NCI-H526 treated with DMSO at 0.1 percent for 48 hours (cell line): ENCODE data around the gene VGLL2.

ENCODE experiments used
- DNase-seq: peaks from one replicate; lab custom pipeline; 2025; lab: John Stamatoyannopoulos, UW

VGLL2 gene

DNA sequence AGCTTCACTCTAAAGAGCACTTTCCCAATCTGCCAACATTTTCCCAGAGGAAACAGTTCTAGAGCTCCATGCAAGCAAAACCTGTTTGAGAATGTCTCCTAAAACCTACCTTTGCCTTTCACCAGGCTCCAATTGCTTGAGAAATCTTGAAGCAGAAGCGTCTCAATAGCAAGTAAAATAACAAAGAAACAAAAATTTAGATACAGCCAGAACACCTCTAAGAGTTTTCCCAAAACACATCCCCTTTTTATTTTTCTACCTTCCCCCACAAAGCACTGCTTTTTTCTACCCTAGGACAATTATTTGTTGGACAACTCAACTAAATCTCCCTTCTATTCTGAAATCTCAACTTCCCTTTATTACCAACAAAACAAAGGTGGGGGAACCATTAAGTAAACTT, 3.6 kb downstream of the VGLL2 start:
- DNase-seq: no peak

- no peak for DNase-seq
Measured at GRCh38 chr6:117269638-117270054, 4.3 kb downstream of the VGLL2 start.

DNA sequence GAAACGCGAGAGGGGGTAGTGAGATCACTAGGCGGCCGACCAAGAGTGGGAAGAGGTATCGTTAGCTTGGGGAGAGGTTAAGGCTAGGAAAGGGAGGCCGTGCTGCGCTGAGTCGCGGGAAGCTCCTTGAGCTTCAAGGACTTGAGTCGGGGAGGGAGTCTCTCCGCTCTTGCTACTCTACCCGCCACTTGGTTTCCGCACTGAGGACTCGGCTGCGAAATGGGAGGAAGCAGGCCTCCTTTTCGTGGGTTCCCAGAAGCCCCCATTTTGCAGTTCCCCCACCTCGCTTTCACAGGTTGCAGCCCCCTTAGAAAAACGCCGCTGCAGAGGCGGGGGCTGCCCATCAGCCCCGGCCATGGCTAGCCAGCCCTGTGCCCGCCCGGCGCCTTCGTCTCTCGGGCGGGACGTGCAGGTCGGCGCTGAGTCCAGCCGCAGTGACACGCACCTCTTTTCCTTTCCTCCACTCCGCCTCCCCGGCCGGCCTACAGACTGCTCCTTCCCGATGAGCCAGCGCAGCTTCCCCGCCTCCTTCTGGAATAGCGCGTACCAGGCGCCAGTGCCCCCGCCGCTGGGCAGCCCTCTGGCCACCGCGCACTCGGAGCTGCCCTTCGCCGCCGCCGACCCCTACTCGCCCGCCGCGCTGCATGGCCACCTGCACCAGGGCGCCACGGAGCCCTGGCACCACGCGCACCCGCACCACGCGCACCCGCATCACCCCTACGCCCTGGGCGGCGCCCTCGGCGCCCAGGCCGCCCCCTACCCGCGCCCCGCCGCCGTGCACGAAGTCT, 4.9 kb downstream of the VGLL2 start:
- peak; percentile 16 for DNase-seq

DNA sequence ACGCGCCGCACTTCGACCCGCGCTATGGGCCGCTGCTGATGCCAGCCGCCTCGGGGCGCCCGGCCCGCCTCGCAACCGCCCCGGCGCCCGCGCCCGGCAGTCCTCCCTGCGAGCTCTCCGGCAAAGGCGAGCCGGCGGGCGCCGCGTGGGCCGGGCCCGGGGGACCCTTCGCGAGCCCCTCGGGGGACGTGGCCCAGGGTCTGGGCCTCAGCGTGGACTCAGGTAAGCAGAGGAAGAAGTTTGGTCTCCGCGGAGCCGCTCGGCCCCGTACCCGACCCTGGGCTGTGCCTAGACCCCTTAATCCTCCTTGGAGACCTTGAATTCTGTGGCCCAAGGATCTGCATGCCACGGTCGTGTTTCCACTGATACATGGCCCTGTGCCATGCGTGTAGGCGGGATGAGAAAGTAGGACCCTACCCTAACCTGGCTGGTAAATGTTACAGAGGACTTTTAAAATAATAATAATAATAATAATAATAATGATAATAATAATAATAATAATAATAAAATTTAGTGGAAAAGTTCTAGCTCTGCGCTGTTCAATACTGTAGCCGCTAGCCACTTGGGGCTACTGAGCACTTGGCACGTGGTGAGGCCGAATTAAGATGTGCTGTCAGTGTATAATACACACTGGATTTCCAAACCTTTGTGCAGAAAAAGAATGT, 5.6 kb downstream of the VGLL2 start:
- no peak for DNase-seq

GRCh38 chr6:117272032-117272866, 6.9 kb downstream of the VGLL2 start:
- DNase-seq: no peak

GRCh38 chr6:117272891-117273290, 7.5 kb downstream of the VGLL2 start:
- no peak for DNase-seq

DNA sequence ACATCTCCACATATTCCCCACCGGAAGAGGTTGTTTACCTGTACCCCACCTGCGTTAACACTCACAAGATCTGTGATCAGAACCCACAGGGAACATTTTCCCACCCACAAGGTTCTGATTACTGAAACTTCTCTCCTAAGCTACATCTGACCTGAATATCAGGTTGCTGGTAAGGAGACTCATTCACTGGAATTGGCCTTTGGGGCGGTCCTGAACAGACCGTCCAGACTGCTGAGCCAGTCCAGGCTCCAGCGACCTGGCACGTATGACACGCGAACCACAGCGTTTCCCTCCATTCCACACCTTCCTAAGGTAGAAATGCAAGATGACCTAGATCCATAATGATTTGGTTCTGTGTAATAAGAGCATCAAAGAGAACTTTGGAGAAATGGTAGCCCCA, 9.8 kb downstream of the VGLL2 start:
- no peak for DNase-seq

DNA sequence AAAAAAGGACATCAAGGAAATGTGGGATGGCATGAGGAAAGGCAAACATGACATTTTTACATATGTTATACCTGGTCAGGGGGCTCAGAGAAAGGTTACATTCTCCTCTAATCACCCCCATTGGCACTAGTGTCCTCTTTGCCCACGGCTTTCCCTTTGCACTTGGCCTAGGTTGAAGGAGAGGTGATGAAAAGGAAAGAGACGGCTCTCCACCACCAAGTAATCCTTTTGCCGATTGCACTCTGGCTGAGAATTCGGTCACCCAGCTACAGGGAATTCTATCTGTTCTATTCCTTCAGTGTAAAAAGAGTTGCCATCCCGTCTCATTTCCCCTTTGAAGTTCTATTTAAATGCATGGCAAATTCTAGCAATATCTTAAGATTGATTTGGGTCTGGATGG, 10.4 kb downstream of the VGLL2 start:
- DNase-seq: no peak

DNA sequence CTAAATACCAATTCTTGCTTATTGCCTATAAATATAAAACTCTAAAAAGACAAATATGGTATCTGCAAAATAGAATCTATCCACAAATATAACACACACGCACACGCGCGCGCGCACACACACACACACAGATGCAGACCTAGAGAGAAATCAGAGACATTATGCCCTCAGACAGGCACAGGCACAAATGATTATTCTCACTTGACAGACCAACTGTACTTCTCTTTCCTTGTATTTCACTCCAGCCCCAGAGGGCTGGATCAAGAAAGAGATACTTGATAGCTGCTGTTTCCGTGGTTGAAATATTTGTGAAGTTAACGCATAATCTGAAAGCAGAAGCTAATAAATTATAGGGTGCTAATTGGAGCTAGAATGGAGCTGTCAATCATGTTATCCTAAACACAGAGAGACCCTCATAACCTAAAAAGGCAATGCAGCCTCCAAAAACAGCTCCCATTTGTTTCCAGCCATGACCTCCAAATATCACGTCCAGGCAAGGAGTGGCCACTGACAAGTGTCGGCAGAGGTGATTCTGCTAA, 11.5 kb downstream of the VGLL2 start:
- no peak for DNase-seq

GRCh38 chr6:117280922-117281321, 15.6 kb downstream of the VGLL2 start:
- DNase-seq: no peak

- no peak for DNase-seq
Measured at GRCh38 chr6:117288083-117288715, 22.8 kb downstream of the VGLL2 start.

DNA sequence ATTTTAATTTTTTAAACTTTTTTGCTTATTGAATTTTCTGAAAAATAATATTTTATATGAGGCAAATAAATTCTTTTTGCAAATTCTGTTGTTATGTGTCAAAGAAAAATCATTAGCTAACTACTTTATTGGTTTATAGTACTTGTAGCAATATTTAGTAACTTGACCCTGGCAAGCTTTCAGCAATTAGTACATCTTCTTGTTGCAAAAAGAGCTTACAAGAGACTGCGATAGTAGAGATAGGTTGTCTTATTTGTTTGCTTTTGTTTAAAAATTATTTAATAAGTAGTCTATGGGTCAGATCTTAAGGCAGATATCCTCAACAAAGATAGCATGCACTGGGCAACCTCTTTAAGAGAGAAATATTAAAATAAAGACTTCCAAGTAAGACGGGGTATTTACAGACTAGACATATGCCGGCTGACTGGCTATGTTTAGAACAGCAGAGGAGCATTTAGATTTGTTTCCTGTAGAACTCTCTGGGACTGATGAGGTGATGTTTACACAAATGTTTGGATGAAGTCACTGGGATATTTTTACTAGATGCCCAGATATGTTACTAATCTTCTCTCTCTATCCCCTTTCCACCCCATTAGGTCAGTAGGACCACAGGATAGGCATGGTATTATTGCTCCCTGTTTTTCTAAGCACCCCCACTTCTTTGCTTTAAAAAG, 25.0 kb downstream of the VGLL2 start:
- no peak for DNase-seq

- no peak for DNase-seq
Measured at GRCh38 chr6:117298941-117299340, 33.6 kb downstream of the VGLL2 start.

- DNase-seq: no peak
Measured at GRCh38 chr6:117303323-117303722, 38.0 kb downstream of the VGLL2 start.

GRCh38 chr6:117304446-117304845, 39.1 kb downstream of the VGLL2 start:
- DNase-seq: no peak

DNA sequence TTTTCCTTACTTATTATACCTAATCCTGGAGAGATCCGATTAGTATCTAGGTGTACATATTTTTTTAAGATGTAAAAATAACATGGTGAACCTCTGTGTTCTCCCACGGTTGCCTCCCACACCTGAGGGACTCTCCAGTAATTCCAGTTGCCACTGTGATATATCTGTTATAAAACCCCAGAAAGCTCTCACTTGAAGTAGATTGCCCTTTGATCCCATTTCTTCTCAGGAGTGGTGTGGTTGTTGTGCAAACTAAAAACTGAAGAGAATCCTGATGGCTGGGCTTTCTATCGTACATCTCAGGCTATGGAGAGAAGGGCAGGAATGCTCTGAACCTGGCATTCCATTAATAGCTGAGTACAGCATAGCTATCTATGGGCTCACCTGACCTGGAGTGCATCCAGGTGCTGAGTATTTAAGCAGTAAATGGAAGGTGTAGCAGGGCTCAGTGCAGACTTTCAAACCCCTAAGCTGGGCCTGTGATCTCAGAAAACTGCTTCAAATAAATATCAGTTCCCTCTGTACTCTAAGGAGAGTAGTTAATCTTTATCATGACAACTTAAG, 41.0 kb downstream of the VGLL2 start:
- no peak for DNase-seq

GRCh38 chr6:117307655-117308054, 42.3 kb downstream of the VGLL2 start:
- no peak for DNase-seq

- no peak for DNase-seq
Measured at GRCh38 chr6:117309069-117309468, 43.7 kb downstream of the VGLL2 start.

DNA sequence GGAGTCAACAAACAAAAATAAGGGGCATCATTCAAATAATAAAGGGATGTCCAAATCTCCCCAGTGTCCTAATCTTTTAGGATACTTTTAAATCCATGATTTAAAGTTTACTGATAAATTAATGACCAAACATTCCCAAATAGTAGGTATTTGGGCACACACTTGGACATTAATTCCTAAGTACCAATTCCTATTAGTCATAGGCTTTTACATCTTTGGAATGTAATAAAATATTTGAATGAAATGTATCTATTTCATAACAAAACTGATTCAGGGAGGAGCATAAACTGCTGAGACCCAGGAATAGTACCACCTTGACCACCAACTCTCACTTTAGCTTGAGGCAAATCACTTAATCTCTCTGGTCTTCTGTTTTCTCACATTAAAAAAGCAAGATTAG, 44.3 kb downstream of the VGLL2 start:
- DNase-seq: no peak

- no peak for DNase-seq
Measured at GRCh38 chr6:117311310-117311709, 46.0 kb downstream of the VGLL2 start.

DNA sequence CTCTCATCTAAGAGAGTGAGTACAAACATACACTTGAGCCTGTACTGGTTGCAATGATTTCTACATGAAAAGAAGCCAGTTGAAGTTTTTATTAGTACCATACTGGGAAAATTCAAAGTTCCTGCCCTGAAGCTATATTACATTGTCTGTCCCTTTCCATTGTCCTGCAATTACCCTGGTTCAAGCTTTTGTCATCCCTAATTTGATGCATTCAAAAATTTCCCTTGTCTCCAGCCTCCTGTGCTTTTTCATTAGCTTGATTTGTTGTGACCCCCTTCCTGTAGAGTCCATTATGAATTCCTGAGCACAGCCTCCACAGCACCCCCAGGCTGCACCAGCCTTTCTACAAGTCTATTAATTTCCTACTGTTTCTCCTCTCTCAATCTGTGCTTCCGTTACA, 46.4 kb downstream of the VGLL2 start:
- DNase-seq: no peak
